H1 (cell line): ENCODE results near the gene TNS1. TPM values are rescaled to one million over a fixed set of nuclear protein-coding genes. Genes with fewer than 3 reads are reported as not detected.

Experiments used
- CTCF ChIA-PET: fragments of 300-600 bp; sonication (Branson Sonifier 250); formaldehyde crosslinking; loops from one replicate; lab custom pipeline; 2021; ENCODE audit not compliant: partially characterized antibody; lab: Charles Lee
- POLR2A ChIA-PET: fragments of 300-600 bp; sonication (Branson Sonifier 250); formaldehyde crosslinking; loops from one replicate; lab custom pipeline; 2021; ENCODE audit warnings: inconsistent platforms; ENCODE audit not compliant: partially characterized antibody; lab: Charles Lee
- DNase-seq, 2 experiments: peaks; one replicate each; pipeline versions ENCODE4 v3.0.0 to v3.0.0-alpha.2; 2010 to 2022; ENCODE audit warnings: low spot score in 2 of 2, low read depth in 1 of 2, mixed read lengths in 1 of 2
- FAIRE-seq: peaks from 2 replicates; lab custom pipeline; 2011; peaks lifted over from hg19 to GRCh38; lab: Jason Lieb, UNC
- H2AFZ ChIP-seq: 2 replicates; pipeline ENCODE4 v1.8.1; 2012; ENCODE audit warnings: low read length, inconsistent platforms
- H2AK5ac ChIP-seq: 2 replicates; pipeline ENCODE4 v1.6.1; 2013; ENCODE audit warnings: low read depth, low read length
- H2BK120ac ChIP-seq: replicated peaks from 2 replicates; pipeline ENCODE3; 2013; ENCODE audit warnings: low read depth, low read length, inconsistent platforms
- H2BK12ac ChIP-seq: 2 replicates; pipeline ENCODE4 v1.6.1; 2013; ENCODE audit warnings: low read depth, low read length
- H2BK15ac ChIP-seq: 2 replicates; pipeline ENCODE4 v1.6.1; 2013; ENCODE audit warnings: low read length
- H2BK20ac ChIP-seq: 2 replicates; pipeline ENCODE4 v1.6.1; 2013; ENCODE audit warnings: low read length
- H2BK5ac ChIP-seq: 2 replicates; pipeline ENCODE4 v1.6.1; 2013; ENCODE audit warnings: low read depth, low read length
- H3K14ac ChIP-seq: 2 replicates; pipeline ENCODE4 v1.6.1; 2013; ENCODE audit warnings: inconsistent platforms; ENCODE audit not compliant: insufficient read length
- H3K18ac ChIP-seq: 2 replicates; pipeline ENCODE4 v1.6.1; 2013; ENCODE audit warnings: low read length; ENCODE audit errors: extremely low read depth
- H3K23ac ChIP-seq: 2 replicates; pipeline ENCODE4 v1.6.1; 2013; ENCODE audit warnings: inconsistent platforms; ENCODE audit not compliant: insufficient read length
- H3K23me2 ChIP-seq: 2 replicates; pipeline ENCODE4 v1.6.1; 2013; ENCODE audit warnings: low read depth, low read length
- H3K27ac ChIP-seq: 2 replicates; pipeline ENCODE4 v1.6.1; 2011; ENCODE audit warnings: low read depth, low read length, inconsistent platforms
- H3K27me3 ChIP-seq, 4 experiments: replicated peaks in 1 of 4; 1 replicate in 1 of 4; 2 replicates in 3 of 4; pipeline versions ENCODE4 v1.6.1 to v1.8.1; 2011 to 2013; ENCODE audit warnings: low read length in 3 of 4, mild to moderate bottlenecking in 3 of 4, inconsistent platforms in 2 of 4, mixed read lengths in 2 of 4, moderate library complexity in 1 of 4; ENCODE audit not compliant: control insufficient read depth in 3 of 4, insufficient read depth in 3 of 4; ENCODE audit errors: extremely low read depth in 1 of 4
- H3K36me3 ChIP-seq, 4 experiments: 2 replicates each; pipeline versions ENCODE4 v1.6.1 to v1.8.1; 2011 to 2013; ENCODE audit warnings: mild to moderate bottlenecking in 4 of 4, low read length in 3 of 4, moderate library complexity in 2 of 4, control low read depth in 1 of 4, inconsistent platforms in 1 of 4; ENCODE audit not compliant: insufficient read depth in 4 of 4, control insufficient read depth in 2 of 4
- H3K4ac ChIP-seq: replicated peaks from 2 replicates; pipeline ENCODE3; 2013; ENCODE audit warnings: low read length, low read depth, mixed read lengths, inconsistent platforms; ENCODE audit not compliant: insufficient read length
- H3K4me1 ChIP-seq, 4 experiments: replicated peaks in 1 of 4; 1 replicate in 1 of 4; 2 replicates in 3 of 4; pipeline versions ENCODE4 v1.6.1 to v1.8.1; 2011 to 2013; ENCODE audit warnings: low read length in 3 of 4, inconsistent platforms in 2 of 4, mixed read lengths in 1 of 4; ENCODE audit not compliant: insufficient read depth in 4 of 4, control insufficient read depth in 3 of 4
- H3K4me2 ChIP-seq, 2 experiments: 2 replicates each; pipeline versions ENCODE4 v1.6.1 to v1.8.1; 2011 to 2013; ENCODE audit warnings: low read depth in 2 of 2, low read length in 2 of 2, control low read depth in 1 of 2, inconsistent platforms in 1 of 2, mild to moderate bottlenecking in 1 of 2; ENCODE audit not compliant: insufficient read depth in 1 of 2
- H3K4me3 ChIP-seq, 4 experiments: fragments of 200-600, 300-600 bp in 1 of 4; sonication (generic), shearing (Covaris generic), sonication (Bioruptor Twin) in 1 of 4; 2 replicates each; pipeline versions ENCODE4 v1.5.1 to v1.8.1; 2011 to 2016; ENCODE audit warnings: low read length in 4 of 4, low read depth in 3 of 4, control low read depth in 2 of 4, inconsistent platforms in 2 of 4, mild to moderate bottlenecking in 2 of 4, mixed read lengths in 1 of 4, moderate library complexity in 1 of 4; ENCODE audit not compliant: insufficient read depth in 2 of 4; ENCODE audit errors: extremely low read depth in 1 of 4
- H3K56ac ChIP-seq: replicated peaks from 2 replicates; pipeline ENCODE3; 2013; ENCODE audit warnings: low read depth, mild to moderate bottlenecking, mixed read lengths, low read length, inconsistent platforms; ENCODE audit not compliant: insufficient read length
- H3K79me1 ChIP-seq: 2 replicates; pipeline ENCODE4 v1.6.1; 2013; ENCODE audit warnings: low read depth, low read length, control low read depth
- H3K79me2 ChIP-seq, 2 experiments: 2 replicates each; pipeline versions ENCODE4 v1.6.1 to v1.8.1; 2012 to 2013; ENCODE audit warnings: low read length in 2 of 2, mild to moderate bottlenecking in 2 of 2, inconsistent platforms in 1 of 2; ENCODE audit not compliant: insufficient read depth in 2 of 2, control insufficient read depth in 1 of 2
- H3K9ac ChIP-seq, 4 experiments: replicated peaks in 1 of 4; 1 replicate in 1 of 4; 2 replicates in 3 of 4; pipeline versions ENCODE4 v1.6.1 to v1.8.1; 2011 to 2013; ENCODE audit warnings: low read depth in 3 of 4, low read length in 3 of 4, control low read depth in 2 of 4, mild to moderate bottlenecking in 2 of 4, moderate library complexity in 2 of 4, inconsistent platforms in 1 of 4; ENCODE audit errors: extremely low read depth in 1 of 4
- H3K9me3 ChIP-seq, 2 experiments: 2 replicates each; pipeline versions ENCODE4 v1.6.1 to v1.8.1; 2012 to 2013; ENCODE audit warnings: mild to moderate bottlenecking in 2 of 2, moderate library complexity in 2 of 2, control low read depth in 1 of 2, inconsistent platforms in 1 of 2, low read depth in 1 of 2, low read length in 1 of 2, mixed read lengths in 1 of 2; ENCODE audit not compliant: insufficient read depth in 2 of 2
- H4K20me1 ChIP-seq, 2 experiments: replicated peaks in 1 of 2; 2 replicates each; pipeline versions ENCODE3 to v1.8.1; 2011 to 2013; ENCODE audit warnings: inconsistent platforms in 2 of 2, low read length in 2 of 2, mild to moderate bottlenecking in 1 of 2; ENCODE audit not compliant: insufficient read depth in 2 of 2, control insufficient read depth in 1 of 2
- H4K5ac ChIP-seq: 2 replicates; pipeline ENCODE4 v1.6.1; 2013; ENCODE audit warnings: low read length, low read depth, mixed read lengths, inconsistent platforms; ENCODE audit not compliant: insufficient read length
- H4K8ac ChIP-seq: 2 replicates; pipeline ENCODE4 v1.8.0; 2013; ENCODE audit warnings: mild to moderate bottlenecking, moderate library complexity, low read length, inconsistent platforms; ENCODE audit not compliant: insufficient read depth; ENCODE audit errors: extremely low read depth
- H4K91ac ChIP-seq: replicated peaks from 2 replicates; pipeline ENCODE3; 2013; ENCODE audit warnings: low read length, mixed read lengths, inconsistent platforms; ENCODE audit not compliant: insufficient read length
- BRCA1 ChIP-seq: IDR thresholded peaks from 2 replicates; pipeline ENCODE4 v1.6.1; 2012; ENCODE audit warnings: low read depth, low read length, improper control_type of control experiment
- CREB1 ChIP-seq: IDR thresholded peaks from 2 replicates; pipeline ENCODE4 v1.6.1; 2012; ENCODE audit warnings: inconsistent platforms
- GTF2F1 ChIP-seq: IDR thresholded peaks from 2 replicates; pipeline ENCODE4 v1.6.1; 2012; ENCODE audit warnings: low read depth, low read length, improper control_type of control experiment, borderline replicate concordance
- KDM1A ChIP-seq: fragments of 200-600, 300-600 bp; sonication (generic); IDR thresholded peaks from 2 replicates; pipeline ENCODE4 v1.7.1; 2016; ENCODE audit warnings: mild to moderate bottlenecking, low read length, borderline replicate concordance
- KDM5A ChIP-seq: fragments of 200-600 bp; IDR thresholded peaks from 2 replicates; pipeline ENCODE4 v1.7.1; 2012; ENCODE audit warnings: mild to moderate bottlenecking, low read length, inconsistent platforms, mixed read lengths
- PHF8 ChIP-seq: fragments of 200-600 bp; sonication (generic); conservative IDR thresholded peaks from 2 replicates; pipeline ENCODE4 v1.7.1; 2012; ENCODE audit warnings: low read depth, mild to moderate bottlenecking, inconsistent platforms, low read length, moderate library complexity
- POLR2AphosphoS5 ChIP-seq: IDR thresholded peaks from 2 replicates; pipeline ENCODE4 v1.6.1; 2011; ENCODE audit warnings: low read depth, low read length
- TAF7 ChIP-seq: optimal IDR thresholded peaks from 2 replicates; pipeline ENCODE3; 2011; ENCODE audit warnings: low read depth, mild to moderate bottlenecking, inconsistent platforms, low read length, moderate library complexity, borderline replicate concordance
- USF2 ChIP-seq: IDR thresholded peaks from 2 replicates; pipeline ENCODE4 v1.6.1; 2011; ENCODE audit warnings: low read length, improper control_type of control experiment
- ZNF274 ChIP-seq: IDR thresholded peaks from 2 replicates; pipeline ENCODE4 v1.7.0; 2012; ENCODE audit warnings: low read length, borderline replicate concordance; ENCODE audit errors: extremely low read depth
- WGBS, 2 experiments: shearing (Covaris generic) in 1 of 2; methylation state at CpG; one replicate each; pipeline versions ENCODE4 v1.1.6 to v1.1.7; 2013 to 2015; ENCODE audit warnings: low lambda C conversion rate in 2 of 2, mixed read lengths in 2 of 2, inconsistent platforms in 1 of 2, low coverage in 1 of 2, missing lambda C conversion rate in 1 of 2; ENCODE audit not compliant: insufficient replicate concordance in 2 of 2, insufficient coverage in 1 of 2, insufficient read length in 1 of 2; ENCODE audit errors: extremely low coverage in 1 of 2, missing lambda C conversion rate in 1 of 2; 5-methylcytosine and 5-hydroxymethylcytosine counted together
- polyA plus RNA-seq, 7 experiments: library from polyadenylated mRNA; depleted of rRNA in 3 of 7; stranded (reverse) in 5 of 7; unstranded in 2 of 7; fragments of >200 nt in 5 of 7; fragments of 200-250 nt in 2 of 7; gene quantifications; 1 replicate in 5 of 7; 2 replicates in 1 of 7; 4 replicates in 1 of 7; pipeline versions ENCODE4 v1.2.1 to v1.2.3, GENCODE V29; 2011 to 2013; ENCODE audit warnings: missing spikeins in 2 of 7, mixed read lengths in 2 of 7
- total RNA-seq: library from RNA; stranded (reverse); fragmentation: NEBNext Ultra II Directional; extraction: Animal tissue kit (Norgen Biotek cat#: 25700); gene quantifications from 2 replicates; pipeline ENCODE4 v1.2.1, GENCODE V29; 2021
- TF ChIP-seq, protein P1 (sequence below): IDR thresholded peaks from 2 replicates; pipeline ENCODE4 v1.6.1; 2012; ENCODE audit warnings: low read length, inconsistent platforms

TNS1 gene
- total and polyA plus RNA-seq, 2 of the 8 experiments (the other 6 are each of a cell fraction or from before 2014, with no cell fraction given) = 1.5 to 5.1 TPM

GRCh38 chr2:217859926-217860325, 142.9 kb downstream of the TNS1 start:
- Histone ChIP-seq H3K4me2 (no peak overlapping the region), H4K8ac (no peak overlapping the region), H3K4me1 (peaks cover 0 to 15% (median 2%) of the 10 kb centered on the region in 4 experiments; a peak in 5 of 7 replicates), H3K14ac (no peak overlapping the region), H3K56ac (no peak overlapping the region), H3K27ac (no peak overlapping the region), H2AK5ac (no peak overlapping the region), H3K9ac (no peak overlapping the region), H3K27me3 (no peaks in the 10 kb centered on the region), H2BK120ac (no peak overlapping the region), H3K79me1 (no peaks in the 10 kb centered on the region), H4K5ac (no peak overlapping the region), H3K18ac (no peak overlapping the region), H2BK12ac (no peak overlapping the region), H2BK5ac (no peak overlapping the region), H2BK20ac (no peak overlapping the region), H4K20me1 (no peaks in the 10 kb centered on the region), H3K79me2 (no peaks in the 10 kb centered on the region), H3K4ac (no peak overlapping the region), H3K4me3 (no peak overlapping the region), H2BK15ac (no peak overlapping the region), H3K9me3 (no peaks in the 10 kb centered on the region), H2AFZ (no peak overlapping the region), H3K23me2 (no peaks in the 10 kb centered on the region), H3K36me3 (no peaks in the 10 kb centered on the region), H3K23ac (no peak overlapping the region), H4K91ac (no peak overlapping the region)
- FAIRE-seq (no peak), DNase-seq (no peak)
- CTCF ChIA-PET = interaction anchor here (1.0 to 5.5 kb wide), 8 partner anchors 10 to 74 kb away, joined by 3 to 25 read pairs (median 5); no protein-coding TSS in a partner anchor
- no peak for TF ChIP-seq ZNF274
- TF ChIP-seq USF2 = no peak
- no peak for TF ChIP-seq TAF7
- TF ChIP-seq POLR2AphosphoS5 = no peak
- TF ChIP-seq KDM5A = no peak
- TF ChIP-seq, protein P1, sequence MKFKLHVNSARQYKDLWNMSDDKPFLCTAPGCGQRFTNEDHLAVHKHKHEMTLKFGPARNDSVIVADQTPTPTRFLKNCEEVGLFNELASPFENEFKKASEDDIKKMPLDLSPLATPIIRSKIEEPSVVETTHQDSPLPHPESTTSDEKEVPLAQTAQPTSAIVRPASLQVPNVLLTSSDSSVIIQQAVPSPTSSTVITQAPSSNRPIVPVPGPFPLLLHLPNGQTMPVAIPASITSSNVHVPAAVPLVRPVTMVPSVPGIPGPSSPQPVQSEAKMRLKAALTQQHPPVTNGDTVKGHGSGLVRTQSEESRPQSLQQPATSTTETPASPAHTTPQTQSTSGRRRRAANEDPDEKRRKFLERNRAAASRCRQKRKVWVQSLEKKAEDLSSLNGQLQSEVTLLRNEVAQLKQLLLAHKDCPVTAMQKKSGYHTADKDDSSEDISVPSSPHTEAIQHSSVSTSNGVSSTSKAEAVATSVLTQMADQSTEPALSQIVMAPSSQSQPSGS = no peak
- no peak for TF ChIP-seq KDM1A
- no peak for TF ChIP-seq PHF8
- no peak for TF ChIP-seq GTF2F1
- no peak for TF ChIP-seq CREB1
- TF ChIP-seq BRCA1 = no peak
- POLR2A ChIA-PET = no interaction called here
- 81% methylated on average over 5 of the region's 5 CpGs; no CpG with 5 or more reads in 1 of the 2 experiments for WGBS, 2 experiments
